Endothelial cell of umbilical vein (primary cell): ENCODE data around the gene ITIH4. TPM values are rescaled to one million over a fixed set of nuclear protein-coding genes. Genes with fewer than 3 reads are reported as not detected.

Source experiments
- BruUV-seq: library from RNA; stranded (reverse); fragments of 400-500 nt; replicated peaks from 2 replicates; lab custom pipeline; 2021; lab: Mats Ljungman, UMichigan
- CTCF ChIA-PET: fragments of 300-600, 350-600 bp; sonication (Branson Sonifier 250); formaldehyde crosslinking; loops from one replicate; lab custom pipeline; 2021; ENCODE audit warnings: antibody characterized with exemption, inconsistent platforms; lab: Charles Lee
- POLR2A ChIA-PET: fragments of 300-600, 350-600 bp; sonication (Branson Sonifier 250); formaldehyde crosslinking; loops from one replicate; lab custom pipeline; 2021; ENCODE audit warnings: antibody characterized with exemption, inconsistent platforms; lab: Charles Lee
- DNase-seq: peaks from one replicate; pipeline ENCODE4 v3.0.0-alpha.2; 2011; ENCODE audit warnings: low read depth, low spot score
- FAIRE-seq: peaks from 2 replicates; lab custom pipeline; 2011; peaks lifted over from hg19 to GRCh38; lab: Jason Lieb, UNC
- H2AFZ ChIP-seq: 2 replicates; pipeline ENCODE4 v1.6.0; 2012; ENCODE audit warnings: low read depth, low read length, control low read depth, inconsistent platforms
- H3K27ac ChIP-seq: 2 replicates; pipeline ENCODE4 v1.5.1; 2011; ENCODE audit warnings: low read depth, mild to moderate bottlenecking, control low read depth, low read length, moderate library complexity; ENCODE audit not compliant: insufficient read depth
- H3K27me3 ChIP-seq, 2 experiments: 2 replicates each; pipeline versions ENCODE4 v1.6.0 to v1.6.1; 2011; ENCODE audit warnings: low read length in 2 of 2, mixed read lengths in 1 of 2; ENCODE audit not compliant: control insufficient read depth in 2 of 2, insufficient read depth in 2 of 2
- H3K36me3 ChIP-seq, 2 experiments: 2 replicates in 1 of 2; 3 replicates in 1 of 2; pipeline ENCODE4 v1.5.1; 2011; ENCODE audit warnings: low read length in 2 of 2, mild to moderate bottlenecking in 1 of 2, moderate library complexity in 1 of 2; ENCODE audit not compliant: control insufficient read depth in 2 of 2, insufficient read depth in 2 of 2; ENCODE audit errors: extremely low read depth in 1 of 2
- H3K4me1 ChIP-seq: 3 replicates; pipeline ENCODE4 v1.5.1; 2011; ENCODE audit warnings: mild to moderate bottlenecking, low read length; ENCODE audit not compliant: control insufficient read depth, insufficient read depth; ENCODE audit errors: extremely low read depth
- H3K4me2 ChIP-seq: 2 replicates; pipeline ENCODE4 v1.6.1; 2011; ENCODE audit warnings: low read length, control low read depth, mixed read lengths; ENCODE audit not compliant: insufficient read depth
- H3K4me3 ChIP-seq, 3 experiments: fragments of 200-600 bp in 1 of 3; sonication (generic), shearing (Covaris generic) in 1 of 3; replicated peaks in 1 of 3; 2 replicates each; pipeline ENCODE4 v1.5.1; 2011 to 2016; ENCODE audit warnings: control low read depth in 3 of 3, low read length in 3 of 3, mild to moderate bottlenecking in 2 of 3, inconsistent platforms in 1 of 3, low read depth in 1 of 3, moderate library complexity in 1 of 3; ENCODE audit not compliant: insufficient read depth in 1 of 3
- H3K79me2 ChIP-seq: 2 replicates; pipeline ENCODE4 v1.6.0; 2012; ENCODE audit warnings: low read length, inconsistent platforms; ENCODE audit not compliant: control insufficient read depth, insufficient read depth
- H3K9ac ChIP-seq: replicated peaks from 2 replicates; pipeline ENCODE3; 2011; ENCODE audit warnings: low read length, control low read depth; ENCODE audit not compliant: insufficient read depth; ENCODE audit errors: extremely low read depth
- H3K9me1 ChIP-seq: replicated peaks from 3 replicates; pipeline ENCODE4 v1.6.0; 2011; ENCODE audit warnings: mild to moderate bottlenecking, low read length; ENCODE audit not compliant: control insufficient read depth, insufficient read depth; ENCODE audit errors: extremely low read depth
- H3K9me3 ChIP-seq: replicated peaks from 2 replicates; pipeline ENCODE4 v1.5.1; 2012; ENCODE audit warnings: low read length, inconsistent platforms; ENCODE audit not compliant: control insufficient read depth, insufficient read depth
- H4K20me1 ChIP-seq: replicated peaks from 2 replicates; pipeline ENCODE3; 2011; ENCODE audit warnings: mild to moderate bottlenecking, low read length; ENCODE audit not compliant: control insufficient read depth, insufficient read depth; ENCODE audit errors: extremely low read depth
- JUN ChIP-seq: IDR thresholded peaks from 2 replicates; pipeline ENCODE4 v1.6.1; 2011; ENCODE audit warnings: borderline replicate concordance, low read depth; ENCODE audit not compliant: insufficient read length, insufficient read depth
- MAX ChIP-seq: IDR thresholded peaks from 2 replicates; pipeline ENCODE4 v1.6.1; 2011; ENCODE audit not compliant: insufficient read depth, insufficient read length
- dilution Hi-C: fragments of 300-500 bp; cut with MboI; formaldehyde crosslinking; loops from one replicate; pipeline ENCODE4 v1.15.0; 2019; ENCODE audit warnings: low sequenced_read_pairs; ENCODE audit not compliant: extremely low pct_ligation_motif_present
- intact Hi-C: fragments of 100-400 bp; cut with micrococcal nuclease; formaldehyde crosslinking; loops from one replicate; pipeline ENCODE4 v1.10.0; 2022
- polyA plus RNA-seq, 4 experiments: library from polyadenylated mRNA; depleted of rRNA in 3 of 4; stranded (reverse) in 3 of 4; unstranded in 1 of 4; fragments of >200 nt; gene quantifications; 2 replicates each; pipeline versions ENCODE4 v1.2.1 to v1.2.3, GENCODE V29; 2011 to 2012; ENCODE audit warnings: missing spikeins in 1 of 4
- total RNA-seq: library from RNA; stranded (reverse); gene quantifications from 2 replicates; pipeline ENCODE4 v1.2.3, GENCODE V29; 2021

Gene ITIH4
- total and polyA plus RNA-seq, 2 donors (not counting 3 experiments of a cell fraction or from before 2014, with no cell fraction given), result 0.17 to 2.4 TPM

DNA sequence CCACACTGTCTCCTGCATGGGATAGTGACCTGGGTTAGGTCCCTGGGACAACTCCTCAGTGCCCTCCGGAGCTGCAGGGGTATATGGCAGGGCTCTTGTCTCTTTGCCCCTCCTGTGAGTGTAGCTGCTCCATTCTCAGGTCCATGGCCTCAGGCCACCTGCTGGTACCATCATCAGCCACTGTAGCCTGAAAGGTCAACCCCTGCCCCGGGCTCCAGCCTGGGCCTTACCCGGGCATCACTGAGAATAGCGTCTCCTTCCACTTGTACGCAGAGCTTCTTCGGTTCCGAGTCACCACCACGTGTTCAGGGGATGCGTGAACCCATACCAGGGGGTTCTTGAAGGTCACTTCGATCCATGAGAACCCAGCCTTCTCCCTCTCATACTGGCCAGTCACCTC, 13.8 kb downstream of the ITIH4 start:
- Histone ChIP-seq H3K4me1 (no peaks in the 10 kb centered on the region), H3K36me3 (no peaks in the 10 kb centered on the region), H3K9me3 (no peaks in the 10 kb centered on the region), H3K79me2 (no peaks in the 10 kb centered on the region), H4K20me1 (no peaks in the 10 kb centered on the region), H3K9me1 (no peaks in the 10 kb centered on the region), H3K4me3 (no peak overlapping the region), H3K27ac (no peak overlapping the region), H2AFZ (no peak overlapping the region), H3K27me3 (no peaks in the 10 kb centered on the region), H3K4me2 (no peak overlapping the region), H3K9ac (no peak overlapping the region)
- CTCF ChIA-PET, result interaction anchor here (1.8 kb wide), 1 partner anchor 10 kb away, joined by 11 read pairs; no protein-coding TSS in a partner anchor
- BruUV-seq, result no TSS peak
- intact Hi-C loops (no loop called here), dilution Hi-C loops (no loop called here)
- no peak for TF ChIP-seq JUN
- FAIRE-seq (no peak), DNase-seq (no peak)
- POLR2A ChIA-PET, result no interaction called here

DNA sequence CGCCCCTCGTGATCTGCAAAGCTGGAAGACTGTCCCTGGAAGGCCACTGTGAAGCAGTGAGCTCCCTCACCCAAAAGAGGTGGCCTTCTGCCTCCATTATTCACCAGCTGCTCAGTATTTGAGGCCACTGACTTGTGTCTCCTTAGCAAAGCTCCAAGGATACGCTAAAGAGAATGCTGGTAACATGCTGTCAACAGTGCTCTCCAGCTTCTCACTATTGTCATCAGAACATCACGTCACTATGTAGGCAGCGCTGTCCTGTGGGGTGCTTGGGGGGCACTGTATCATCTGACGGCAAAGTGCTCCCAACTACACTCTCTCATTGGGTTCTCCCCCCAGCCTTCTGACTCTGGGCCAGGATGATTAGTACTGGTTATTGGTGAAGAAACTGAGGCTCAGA, 14.3 kb downstream of the ITIH4 start:
- Histone ChIP-seq H3K9ac (no peak overlapping the region), H3K4me2 (no peak overlapping the region), H3K4me1 (no peaks in the 10 kb centered on the region), H3K9me1 (no peaks in the 10 kb centered on the region), H2AFZ (no peak overlapping the region), H3K36me3 (no peaks in the 10 kb centered on the region), H3K9me3 (no peaks in the 10 kb centered on the region), H4K20me1 (no peaks in the 10 kb centered on the region), H3K4me3 (no peak overlapping the region), H3K27ac (no peak overlapping the region), H3K27me3 (no peaks in the 10 kb centered on the region), H3K79me2 (no peaks in the 10 kb centered on the region)
- ChIA-PET POLR2A (no interaction called here), CTCF (interaction anchor here (1.3 to 1.8 kb wide), 3 partner anchors 10 to 29 kb away, joined by 3 to 11 read pairs (median 4); no protein-coding TSS in a partner anchor)
- no peak for FAIRE-seq
- TF ChIP-seq MAX (no peak), JUN (no peak)
- BruUV-seq, result no TSS peak
- intact Hi-C loops, result no loop called here
- DNase-seq, result no peak
- dilution Hi-C loops, result no loop called here
